OCI-LY3 (cell line): ENCODE results near the gene MAP2K4.

ENCODE experiments used
- CTCF ChIP-seq: fragments of 200-600, 300-600 bp; sonication (generic); IDR thresholded peaks from 2 replicates; pipeline ENCODE4 v1.5.1; 2014; ENCODE audit warnings: antibody characterized with exemption, low read length, low read depth
- EZH2phosphoT487 ChIP-seq: fragments of 200-600 bp; shearing (Covaris generic); IDR thresholded peaks from 2 replicates; pipeline ENCODE4 v1.6.1; 2018; ENCODE audit warnings: antibody characterized with exemption, mixed run types, low read depth

- no peak for TF ChIP-seq CTCF
- TF ChIP-seq EZH2phosphoT487: no peak
Observed at GRCh38 chr17:12050646-12051225, 30.1 kb downstream of the MAP2K4 start.
